Astrocyte of the spinal cord (primary cell): Measurements from ENCODE around the gene CYP2W1.

Source experiments
- DNase-seq: peaks from one replicate; pipeline ENCODE4 v3.0.0; 2011; ENCODE audit warnings: low read depth, low spot score
- H3K4me3 ChIP-seq: 2 replicates; pipeline ENCODE4 v1.5.1; 2011; ENCODE audit warnings: low read depth, mild to moderate bottlenecking, low read length, moderate library complexity
- in situ Hi-C: cut with HindIII; loops from 2 replicates; pipeline ENCODE4 v1.10.0; 2017; ENCODE audit warnings: low sequenced_read_pairs
- TF ChIP-seq, protein P1 (sequence below): IDR thresholded peaks from 2 replicates; pipeline ENCODE4 v1.5.1; 2012; ENCODE audit warnings: low read depth, mild to moderate bottlenecking, low read length, inconsistent platforms

Gene CYP2W1

DNA sequence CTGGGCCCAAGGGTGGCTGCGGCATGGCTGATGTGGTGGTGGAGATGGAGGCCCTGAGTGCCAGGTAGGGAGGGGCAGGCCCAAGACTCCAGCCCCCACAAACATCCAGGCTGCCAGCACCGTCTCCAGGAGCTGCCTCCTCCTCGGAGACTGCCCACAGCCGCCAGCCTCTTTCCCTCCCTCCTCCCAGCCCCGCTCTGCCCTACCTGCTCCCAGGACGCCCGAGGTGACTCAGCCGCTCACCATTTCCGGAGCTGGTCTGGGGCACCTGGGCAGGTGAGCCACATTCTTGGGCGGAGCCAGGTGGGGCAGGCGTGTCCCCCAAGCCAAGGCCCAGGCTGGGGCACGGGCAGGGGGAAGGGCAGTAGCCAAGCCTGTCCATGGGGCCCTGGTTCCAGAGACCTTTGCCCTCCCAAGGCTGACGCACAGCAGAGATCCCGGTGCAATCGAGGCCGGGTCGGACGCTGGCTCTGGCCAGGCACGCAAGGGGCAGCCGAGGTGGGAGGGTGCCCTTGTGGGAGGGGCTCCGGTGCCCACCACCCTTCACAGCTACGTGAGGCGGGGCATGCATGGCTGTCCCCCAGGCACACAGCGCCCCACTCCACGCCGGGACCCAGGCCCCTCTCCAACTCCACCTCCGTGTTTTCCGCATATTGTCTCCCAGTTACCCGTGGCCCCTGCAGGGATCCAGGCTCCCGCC is 37.3 kb upstream of the CYP2W1 start:
- no peak for DNase-seq
- H3K4me3 ChIP-seq = no peak overlapping the region
- TF ChIP-seq, protein P1, sequence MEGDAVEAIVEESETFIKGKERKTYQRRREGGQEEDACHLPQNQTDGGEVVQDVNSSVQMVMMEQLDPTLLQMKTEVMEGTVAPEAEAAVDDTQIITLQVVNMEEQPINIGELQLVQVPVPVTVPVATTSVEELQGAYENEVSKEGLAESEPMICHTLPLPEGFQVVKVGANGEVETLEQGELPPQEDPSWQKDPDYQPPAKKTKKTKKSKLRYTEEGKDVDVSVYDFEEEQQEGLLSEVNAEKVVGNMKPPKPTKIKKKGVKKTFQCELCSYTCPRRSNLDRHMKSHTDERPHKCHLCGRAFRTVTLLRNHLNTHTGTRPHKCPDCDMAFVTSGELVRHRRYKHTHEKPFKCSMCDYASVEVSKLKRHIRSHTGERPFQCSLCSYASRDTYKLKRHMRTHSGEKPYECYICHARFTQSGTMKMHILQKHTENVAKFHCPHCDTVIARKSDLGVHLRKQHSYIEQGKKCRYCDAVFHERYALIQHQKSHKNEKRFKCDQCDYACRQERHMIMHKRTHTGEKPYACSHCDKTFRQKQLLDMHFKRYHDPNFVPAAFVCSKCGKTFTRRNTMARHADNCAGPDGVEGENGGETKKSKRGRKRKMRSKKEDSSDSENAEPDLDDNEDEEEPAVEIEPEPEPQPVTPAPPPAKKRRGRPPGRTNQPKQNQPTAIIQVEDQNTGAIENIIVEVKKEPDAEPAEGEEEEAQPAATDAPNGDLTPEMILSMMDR = no peak
- in situ Hi-C loops = no loop called here

GRCh38 chr7:946256-946996 is 36.6 kb upstream of the CYP2W1 start:
- no peak for DNase-seq
- TF ChIP-seq, protein P1 = no peak
- in situ Hi-C loops = no loop called here
- H3K4me3 ChIP-seq = no peak overlapping the region

GRCh38 chr7:947391-948210 is 35.4 kb upstream of the CYP2W1 start:
- DNase-seq = no peak
- TF ChIP-seq, protein P1 = no peak
- in situ Hi-C loops = no loop called here
- no peak overlapping the region for H3K4me3 ChIP-seq

GRCh38 chr7:949021-949934 is 33.7 kb upstream of the CYP2W1 start:
- TF ChIP-seq, protein P1 = no peak
- in situ Hi-C loops = no loop called here
- DNase-seq = no peak
- H3K4me3 ChIP-seq = no peak overlapping the region

- no peak overlapping the region for H3K4me3 ChIP-seq
- TF ChIP-seq, protein P1 = no peak
- in situ Hi-C loops = no loop called here
- no peak for DNase-seq
Observed at GRCh38 chr7:951881-952547, 31.0 kb upstream of the CYP2W1 start.
